Measurements from ENCODE around the gene PCDHGB4. TPM values are rescaled to one million over a fixed set of nuclear protein-coding genes. Genes with fewer than 3 reads are reported as not detected.

Gene PCDHGB4
- total RNA-seq, 4 donors from 2014 or later: 5.2 to 8.9 (median 8.4) TPM

- WGBS, 2 donors: 76 to 77% methylated on average over 5 of the region's 5 CpGs
- intact Hi-C loops (cut with DNase I; ENCODE audit: low total_unique reads): no loop called here
- TF ChIP-seq POLR2A (IDR thresholded peaks at IDR 0.05) (no peak), CTCF (IDR thresholded peaks at IDR 0.05) (no peak)
- no peak for DNase-seq (ENCODE audit: low spot score in 2 of 2)
- H3K4me3 ChIP-seq (ENCODE audit: low read depth, poor library complexity, severe bottlenecking): no peak overlapping the region
Observed at GRCh38 chr5:141356133-141356532, 31.4 kb upstream of the PCDHGB4 start.

GRCh38 chr5:141356950-141357349 lies 30.5 kb upstream of the PCDHGB4 start:
- no peak overlapping the region for H3K4me3 ChIP-seq (ENCODE audit: low read depth, poor library complexity, severe bottlenecking)
- TF ChIP-seq CTCF (IDR thresholded peaks at IDR 0.05): no peak
- no peak for TF ChIP-seq POLR2A (IDR thresholded peaks at IDR 0.05)
- intact Hi-C loops (cut with DNase I; ENCODE audit: low total_unique reads): no loop called here
- no peak for DNase-seq (ENCODE audit: low spot score in 2 of 2)
- 40 to 49% methylated on average over 11 to 15 of the region's 19 CpGs for WGBS, 2 donors

- TF ChIP-seq POLR2A (IDR thresholded peaks at IDR 0.05) (no peak), CTCF (IDR thresholded peaks at IDR 0.05) (no peak)
- no peak within 1 kb of the TSS for H3K4me3 ChIP-seq (ENCODE audit: low read depth, poor library complexity, severe bottlenecking)
- no peak for DNase-seq (ENCODE audit: low spot score in 2 of 2)
- 19 to 22% methylated on average over 24 of the region's 24 CpGs for WGBS, 2 donors
- intact Hi-C loops (cut with DNase I; ENCODE audit: low total_unique reads): no loop called here
Observed at GRCh38 chr5:141359790-141360426, 27.6 kb upstream of the PCDHGB4 start, which contains the start of gene PCDHGB2. Gene PCDHGB2, plus strand, starts transcription at chr5:141359994. Its CDS starts 142 bp downstream, at chr5:141360136.

GRCh38 chr5:141360685-141361084 lies 26.8 kb upstream of the PCDHGB4 start:
- no peak overlapping the region for H3K4me3 ChIP-seq (ENCODE audit: low read depth, poor library complexity, severe bottlenecking)
- TF ChIP-seq CTCF (IDR thresholded peaks at IDR 0.05): no peak
- WGBS, 2 donors: 31 to 44% methylated on average over 15 of the region's 15 CpGs
- intact Hi-C loops (cut with DNase I; ENCODE audit: low total_unique reads): no loop called here
- DNase-seq (ENCODE audit: low spot score in 2 of 2): no peak

- no peak for DNase-seq (ENCODE audit: low spot score in 2 of 2)
- intact Hi-C loops (cut with DNase I; ENCODE audit: low total_unique reads): no loop called here
- H3K4me3 ChIP-seq (ENCODE audit: low read depth, poor library complexity, severe bottlenecking): no peak overlapping the region
- TF ChIP-seq POLR2A (IDR thresholded peaks at IDR 0.05) (no peak), CTCF (IDR thresholded peaks at IDR 0.05) (no peak)
Observed at GRCh38 chr5:141362719-141363118, 24.8 kb upstream of the PCDHGB4 start.
